Stimulated activated CD8-positive, alpha-beta memory T cell treated with anti-CD3 and anti-CD28 coated beads, Interleukin-7, amount 100 ng/mL, for 48 hours (primary cell): Measurements from ENCODE around the gene WRNIP1.

Experiments
- DNase-seq, 2 donors: peaks; one replicate each; pipeline ENCODE4 v3.0.0-alpha.2; 2020; ENCODE audit warnings: low read depth in 1 of 2; ENCODE audit errors: extremely low read depth in 1 of 2

WRNIP1 gene

DNA sequence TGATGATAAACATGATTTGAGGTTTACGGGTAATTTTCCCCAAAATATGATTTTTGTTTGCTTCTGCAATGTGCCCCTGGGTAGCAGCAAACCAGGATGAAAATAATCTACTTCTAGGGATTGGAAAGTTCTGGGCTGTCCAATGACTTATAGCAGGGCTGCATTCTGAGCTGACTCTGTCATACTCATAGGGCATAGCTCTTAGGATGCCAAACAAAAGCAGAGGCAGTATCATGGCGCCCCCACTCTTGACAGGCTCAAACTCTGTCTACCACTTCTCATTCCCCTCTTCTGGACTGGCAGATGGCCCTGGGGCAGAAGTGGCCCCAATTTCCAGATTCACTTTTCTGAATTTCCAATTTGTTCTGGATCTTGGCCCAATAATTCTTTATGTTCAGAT is 66.2 kb downstream of the WRNIP1 start:
- DNase-seq, result no peak

DNA sequence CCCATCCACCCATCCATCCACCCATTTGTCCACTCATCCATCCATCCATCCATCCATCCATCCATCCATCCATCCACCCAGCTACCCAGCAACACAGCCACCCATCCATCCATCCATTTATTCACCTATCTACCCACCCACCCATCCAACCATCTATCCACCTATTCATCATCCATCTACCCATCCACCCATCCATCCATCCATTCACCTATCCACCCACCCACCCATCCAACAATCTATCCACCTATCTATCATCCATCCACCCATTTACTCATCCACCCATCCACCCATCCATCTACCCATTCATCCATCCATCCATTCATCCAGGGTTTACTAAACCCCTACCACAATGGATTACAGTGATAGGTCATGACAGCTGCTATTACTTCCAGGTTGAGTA is 69.1 kb downstream of the WRNIP1 start:
- no peak for DNase-seq
